Uterus (tissue), 2 donors: ENCODE results near the gene SETD6.

ENCODE experiments used
- POLR2A ChIP-seq, 2 donors: fragments of 450-650 bp; IDR thresholded peaks; one replicate each; pipeline ENCODE4 v1.6.1; 2016; ENCODE audit warnings: antibody characterized with exemption in 2 of 2, mild to moderate bottlenecking in 1 of 2, moderate library complexity in 1 of 2
- TF ChIP-seq, protein P1 (sequence below), 4 experiments: fragments of 200-600 bp in 2 of 4; fragments of 450-650 bp in 2 of 4; sonication (generic) in 2 of 4; IDR thresholded peaks; one replicate each; pipeline ENCODE4 v1.5.1; 2016 to 2019; ENCODE audit warnings: antibody characterized with exemption in 4 of 4, mild to moderate bottlenecking in 2 of 4, moderate library complexity in 1 of 4

DNA sequence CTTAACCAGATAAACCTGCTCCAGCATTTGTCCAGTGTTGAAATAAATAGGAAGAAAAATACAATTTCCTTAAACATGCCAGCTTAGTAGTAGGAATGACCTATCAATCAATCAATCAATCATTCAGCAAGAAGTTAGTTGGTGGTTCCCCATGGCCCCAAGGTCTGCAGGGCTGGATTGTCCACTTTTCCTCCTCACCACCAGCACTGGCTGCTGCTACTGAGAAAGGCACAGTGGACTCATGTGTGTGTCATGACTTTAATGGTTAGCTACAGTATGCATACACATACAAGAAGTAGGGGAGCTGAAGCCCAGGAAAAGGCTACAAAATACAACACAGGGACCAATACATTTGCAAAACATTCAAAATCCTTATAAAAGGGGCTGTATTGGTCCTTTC lies 4.4 kb downstream of the SETD6 start:
- TF ChIP-seq, protein P1, sequence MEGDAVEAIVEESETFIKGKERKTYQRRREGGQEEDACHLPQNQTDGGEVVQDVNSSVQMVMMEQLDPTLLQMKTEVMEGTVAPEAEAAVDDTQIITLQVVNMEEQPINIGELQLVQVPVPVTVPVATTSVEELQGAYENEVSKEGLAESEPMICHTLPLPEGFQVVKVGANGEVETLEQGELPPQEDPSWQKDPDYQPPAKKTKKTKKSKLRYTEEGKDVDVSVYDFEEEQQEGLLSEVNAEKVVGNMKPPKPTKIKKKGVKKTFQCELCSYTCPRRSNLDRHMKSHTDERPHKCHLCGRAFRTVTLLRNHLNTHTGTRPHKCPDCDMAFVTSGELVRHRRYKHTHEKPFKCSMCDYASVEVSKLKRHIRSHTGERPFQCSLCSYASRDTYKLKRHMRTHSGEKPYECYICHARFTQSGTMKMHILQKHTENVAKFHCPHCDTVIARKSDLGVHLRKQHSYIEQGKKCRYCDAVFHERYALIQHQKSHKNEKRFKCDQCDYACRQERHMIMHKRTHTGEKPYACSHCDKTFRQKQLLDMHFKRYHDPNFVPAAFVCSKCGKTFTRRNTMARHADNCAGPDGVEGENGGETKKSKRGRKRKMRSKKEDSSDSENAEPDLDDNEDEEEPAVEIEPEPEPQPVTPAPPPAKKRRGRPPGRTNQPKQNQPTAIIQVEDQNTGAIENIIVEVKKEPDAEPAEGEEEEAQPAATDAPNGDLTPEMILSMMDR (IDR thresholded peaks at IDR 0.05), result no peak
- no peak for TF ChIP-seq POLR2A (IDR thresholded peaks at IDR 0.05)
